Subcutaneous adipose tissue (tissue), 4 donors: ENCODE measurements around the gene GNAT1. TPM values are rescaled to one million over a fixed set of nuclear protein-coding genes. Genes with fewer than 3 reads are reported as not detected.

ENCODE experiments used
- total RNA-seq, 4 donors: library from RNA; depleted of rRNA; stranded (reverse); fragments of >200 nt; gene quantifications; one replicate each; pipeline ENCODE4 v1.1.0, GENCODE V29; 2016
- TF ChIP-seq, protein P1 (sequence below): fragments of 450-650 bp; IDR thresholded peaks from one replicate; pipeline ENCODE4 v1.5.1; 2016; ENCODE audit warnings: low read depth, mild to moderate bottlenecking, control low read depth, antibody characterized with exemption, moderate library complexity

GNAT1 gene
- total RNA-seq, 4 donors from 2014 or later, result not detected

DNA sequence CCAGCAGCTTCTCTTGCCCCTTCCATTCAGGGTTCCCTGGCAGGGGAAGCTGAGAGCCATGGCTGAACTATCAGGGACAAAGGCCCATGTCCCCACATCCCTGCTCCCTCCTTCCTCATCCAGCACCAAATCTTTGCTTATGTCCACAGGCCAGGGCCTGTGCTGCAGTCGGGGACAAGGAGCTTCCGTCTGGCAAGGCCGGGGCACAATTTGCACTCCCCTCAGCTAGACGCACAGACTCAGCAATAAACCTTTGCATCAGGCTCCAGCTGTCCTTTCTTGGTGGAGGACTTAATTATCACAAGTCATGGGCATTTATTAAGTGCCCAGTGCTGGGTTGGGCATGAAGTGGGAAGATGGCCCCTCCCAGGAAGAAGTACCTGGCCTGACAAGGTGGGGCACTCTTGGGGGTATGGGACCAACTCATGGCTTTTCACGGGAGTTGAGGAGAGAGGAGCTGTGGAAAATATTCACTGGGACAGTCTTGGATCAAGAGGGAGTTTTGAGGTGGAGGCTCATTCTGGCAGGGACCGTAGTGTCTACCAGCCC is 4.9 kb downstream of the GNAT1 start:
- TF ChIP-seq, protein P1, sequence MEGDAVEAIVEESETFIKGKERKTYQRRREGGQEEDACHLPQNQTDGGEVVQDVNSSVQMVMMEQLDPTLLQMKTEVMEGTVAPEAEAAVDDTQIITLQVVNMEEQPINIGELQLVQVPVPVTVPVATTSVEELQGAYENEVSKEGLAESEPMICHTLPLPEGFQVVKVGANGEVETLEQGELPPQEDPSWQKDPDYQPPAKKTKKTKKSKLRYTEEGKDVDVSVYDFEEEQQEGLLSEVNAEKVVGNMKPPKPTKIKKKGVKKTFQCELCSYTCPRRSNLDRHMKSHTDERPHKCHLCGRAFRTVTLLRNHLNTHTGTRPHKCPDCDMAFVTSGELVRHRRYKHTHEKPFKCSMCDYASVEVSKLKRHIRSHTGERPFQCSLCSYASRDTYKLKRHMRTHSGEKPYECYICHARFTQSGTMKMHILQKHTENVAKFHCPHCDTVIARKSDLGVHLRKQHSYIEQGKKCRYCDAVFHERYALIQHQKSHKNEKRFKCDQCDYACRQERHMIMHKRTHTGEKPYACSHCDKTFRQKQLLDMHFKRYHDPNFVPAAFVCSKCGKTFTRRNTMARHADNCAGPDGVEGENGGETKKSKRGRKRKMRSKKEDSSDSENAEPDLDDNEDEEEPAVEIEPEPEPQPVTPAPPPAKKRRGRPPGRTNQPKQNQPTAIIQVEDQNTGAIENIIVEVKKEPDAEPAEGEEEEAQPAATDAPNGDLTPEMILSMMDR, result no peak

DNA sequence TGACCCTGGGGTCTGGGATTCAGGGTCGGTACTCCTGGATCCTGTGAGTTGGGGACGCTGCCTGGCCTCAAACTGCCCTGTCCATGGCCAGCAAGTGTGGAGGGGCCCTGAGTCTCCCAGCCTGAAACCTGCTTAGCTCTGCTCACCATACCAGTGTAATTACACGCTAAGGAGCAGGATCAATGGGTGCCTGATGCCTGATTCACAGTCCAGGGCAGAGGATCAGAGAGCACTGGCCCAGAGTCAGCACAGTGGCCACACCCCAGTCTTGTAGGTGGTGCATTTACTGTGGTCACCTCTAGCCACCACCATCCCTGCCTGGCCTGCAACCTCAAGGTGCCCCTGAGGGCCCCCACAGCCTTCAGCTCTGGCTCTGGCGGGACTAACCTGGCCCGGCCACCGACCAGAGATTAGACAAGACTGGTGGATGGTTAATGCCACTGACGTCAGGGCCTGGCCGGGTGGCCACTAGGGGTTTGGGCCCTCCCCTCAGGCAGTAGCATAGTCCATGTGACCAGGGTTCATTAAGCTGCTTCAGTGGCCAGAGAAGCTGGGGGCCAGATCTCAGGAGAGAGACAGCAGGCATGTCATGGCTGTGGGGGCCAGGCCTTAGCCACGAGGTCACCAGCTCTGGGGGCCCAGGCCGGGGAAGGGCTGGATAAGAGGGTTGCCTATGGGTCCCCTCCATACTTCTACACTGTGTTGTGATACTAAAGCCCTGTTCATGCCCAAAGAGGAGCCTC is 10.3 kb downstream of the GNAT1 start:
- TF ChIP-seq, protein P1, result no peak

DNA sequence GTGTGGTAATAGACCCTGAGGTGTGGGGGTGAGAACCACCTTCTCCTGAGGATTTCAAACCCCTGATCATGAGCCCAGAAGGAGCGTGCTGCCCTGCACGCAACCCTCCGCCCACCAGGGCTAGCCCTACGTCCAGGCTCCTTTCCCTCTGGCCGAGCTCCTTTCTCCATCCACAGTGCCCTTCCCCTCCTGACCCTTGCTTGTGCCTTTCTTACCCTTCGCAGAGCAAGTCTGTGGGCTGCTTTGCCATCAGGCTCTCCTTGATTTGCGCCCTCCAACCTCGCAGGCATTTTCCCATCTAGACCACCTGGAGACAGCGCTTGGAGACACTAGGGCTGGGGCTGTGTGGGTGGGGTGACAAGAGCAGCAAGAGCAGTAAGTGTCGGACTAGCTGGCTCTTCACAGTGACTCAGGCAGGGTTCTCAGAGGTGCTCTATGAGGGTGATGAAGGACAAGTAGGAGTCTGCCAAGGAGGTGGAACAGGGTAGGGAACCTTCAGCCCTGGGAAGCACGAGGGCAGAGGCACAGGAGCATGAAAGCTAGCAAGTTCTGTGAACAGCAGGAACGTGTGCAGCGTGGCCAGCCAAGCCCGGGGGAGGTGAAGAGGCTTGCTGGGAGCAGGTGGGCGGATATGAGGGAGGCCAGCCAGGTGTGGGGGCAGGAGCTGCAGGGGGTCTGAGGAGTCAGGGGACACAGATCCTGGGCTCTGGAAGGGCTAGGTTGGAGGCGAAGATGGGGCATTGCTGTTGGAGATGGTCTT is 11.1 kb downstream of the GNAT1 start:
- TF ChIP-seq, protein P1, result no peak

DNA sequence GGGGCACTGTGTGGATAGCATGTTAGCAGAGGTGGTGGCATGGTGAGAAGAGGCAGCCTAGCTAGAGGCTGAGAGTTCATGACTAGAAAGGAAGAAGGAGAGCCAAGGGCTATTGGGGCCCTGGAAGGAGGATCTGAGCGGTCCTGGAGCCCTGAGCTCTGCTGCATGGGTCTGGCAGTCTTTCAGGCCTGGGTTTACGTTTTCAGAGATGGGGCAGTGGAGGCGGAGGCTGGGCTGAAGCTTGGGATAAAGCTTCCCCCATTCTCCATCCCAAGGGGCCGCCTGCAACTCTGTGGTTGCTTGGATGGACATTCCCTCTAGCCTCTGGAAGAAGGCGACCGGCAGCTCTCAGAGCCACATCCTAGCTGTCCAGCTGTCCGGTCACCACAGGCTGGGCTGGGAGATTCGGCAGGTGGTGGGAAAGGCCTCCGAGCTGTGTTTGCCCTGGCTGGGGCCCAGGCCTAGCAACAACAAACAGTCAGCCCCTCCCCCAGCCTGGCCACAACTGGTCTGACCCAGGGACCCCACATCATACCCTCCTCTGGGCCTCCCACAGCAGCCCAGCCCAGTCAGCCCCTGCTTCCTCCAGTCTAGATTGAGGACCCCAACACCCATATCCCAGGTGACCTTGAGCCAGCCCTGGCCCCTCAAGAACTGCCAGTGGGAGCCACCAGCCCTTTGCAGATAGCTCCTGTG is 11.9 kb downstream of the GNAT1 start:
- TF ChIP-seq, protein P1, result no peak

DNA sequence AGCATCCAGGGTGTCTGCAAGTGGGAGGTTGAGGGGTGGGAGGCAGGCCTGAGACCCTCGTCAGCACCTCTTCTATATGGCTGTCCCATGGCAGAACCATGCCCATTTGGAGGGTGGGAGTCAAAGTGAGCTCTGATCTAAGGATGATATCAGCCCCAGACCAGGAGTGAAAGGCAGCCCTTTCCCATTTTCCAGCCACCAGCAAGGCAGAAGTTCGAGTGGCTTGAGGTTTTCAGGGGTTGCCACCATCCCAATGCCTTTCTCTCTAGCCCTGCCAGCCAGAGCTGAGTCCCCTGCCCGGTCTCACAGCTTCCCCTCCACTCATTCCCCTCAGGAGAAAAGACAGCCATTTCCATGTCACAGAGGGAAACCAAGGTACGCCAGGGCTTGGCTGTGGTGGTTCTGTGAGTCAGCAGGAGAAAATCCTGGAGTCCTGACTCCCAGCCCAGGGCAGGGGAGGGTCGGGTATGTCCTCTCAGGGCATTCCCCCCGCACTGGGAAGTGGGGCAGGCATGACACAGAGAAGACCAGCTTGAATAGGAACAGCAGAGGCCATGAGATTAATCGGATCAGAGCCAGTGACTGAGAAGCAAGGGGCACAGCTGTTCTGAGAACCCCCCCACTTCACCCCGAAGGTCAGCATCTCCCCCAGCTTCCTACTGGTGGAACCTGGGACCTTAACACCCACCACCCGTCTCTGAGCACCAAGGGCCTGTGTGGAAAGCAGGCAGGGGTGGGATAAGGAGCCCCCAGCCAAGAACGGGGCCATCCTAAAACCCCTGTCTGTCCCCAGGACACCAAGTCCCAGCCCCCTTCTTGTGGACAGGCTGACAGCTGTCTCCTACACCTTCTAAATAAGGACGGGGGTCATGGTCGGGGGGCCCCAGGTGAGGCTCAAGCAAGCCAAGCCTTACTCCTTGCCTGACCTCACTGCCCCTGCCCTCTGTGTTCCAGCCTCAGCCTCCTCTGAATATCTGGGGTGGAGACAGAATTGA is 12.7 kb downstream of the GNAT1 start:
- TF ChIP-seq, protein P1, result no peak

DNA sequence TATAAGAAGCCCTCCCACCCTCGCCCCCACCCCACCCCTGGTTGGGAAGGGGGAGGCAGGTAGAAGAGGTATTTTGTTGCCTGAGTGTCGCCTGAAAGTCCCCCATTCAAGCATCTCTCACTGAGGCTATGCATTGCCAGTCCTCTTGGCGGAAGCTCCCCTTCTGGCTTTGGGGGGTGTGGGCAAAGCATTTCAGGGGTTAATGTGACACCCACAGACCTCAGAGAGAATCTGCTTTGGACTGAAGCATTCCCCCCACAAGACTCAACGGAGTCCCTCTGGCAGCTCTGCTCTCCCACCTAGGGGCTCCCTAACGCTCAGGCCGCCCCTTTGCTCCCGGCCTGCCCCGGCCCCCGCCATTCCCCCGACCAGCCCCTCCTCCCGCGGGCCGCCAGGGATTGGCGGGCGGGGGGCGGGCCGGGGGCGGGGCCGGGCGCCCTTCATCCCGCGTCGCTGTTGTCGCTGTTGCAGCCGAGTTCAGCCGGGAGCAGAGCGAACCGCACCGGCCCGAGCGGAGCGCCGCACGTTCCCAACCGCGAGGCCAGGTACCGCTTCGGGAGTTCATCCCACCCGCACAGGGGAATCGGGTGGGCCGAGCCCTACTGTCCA is 13.5 kb downstream of the GNAT1 start, which contains the start of gene SLC38A3:
Gene SLC38A3, plus strand, starts transcription at position 468 of the 609 bp plus-strand sequence. CDS start 8,929 bp downstream, outside the sequence.
- TF ChIP-seq, protein P1, result no peak
